ENCODE data around the gene ITGA5. TPM values are rescaled to one million over a fixed set of nuclear protein-coding genes. Genes with fewer than 3 reads are reported as not detected.

The ITGA5 gene
- total and polyA plus RNA-seq, 2 experiments from 2014 or later = 52.6 to 55.8 TPM

DNA sequence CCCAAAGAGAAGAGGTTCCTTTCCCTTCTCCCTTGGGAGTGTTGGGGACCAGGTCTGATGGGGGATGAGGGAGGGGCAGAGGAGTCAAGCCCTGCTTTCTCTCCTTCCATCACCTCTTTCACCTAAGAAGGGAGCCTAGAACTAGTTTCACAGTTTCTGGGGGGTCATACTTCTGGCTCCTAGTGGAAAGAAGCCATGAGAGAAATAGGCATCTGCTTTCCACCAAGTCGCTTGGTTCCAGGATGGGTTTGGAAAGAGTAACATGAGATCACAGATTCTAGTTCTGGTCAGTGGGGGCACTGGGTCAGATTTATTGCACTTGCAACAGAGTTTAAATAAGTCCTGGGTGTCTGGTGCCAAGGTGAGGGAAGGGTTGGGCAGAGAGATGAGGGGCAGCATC lies 24.1 kb downstream of the ITGA5 start:
- Histone ChIP-seq H3K9me3 (ENCODE audit: low read depth) (no peaks in the 10 kb centered on the region), H3K27me3 (no peaks in the 10 kb centered on the region), H3K4me1 (ENCODE audit: low read depth) (peaks cover 4% of the 10 kb centered on the region), H3K27ac (no peak overlapping the region), H3K36me3 (peaks cover 31% of the 10 kb centered on the region), H3K4me3 (no peak overlapping the region)
- no peak for DNase-seq (ENCODE audit: low read depth in 1 of 2, low spot score in 1 of 2)
- TF ChIP-seq, protein P1, sequence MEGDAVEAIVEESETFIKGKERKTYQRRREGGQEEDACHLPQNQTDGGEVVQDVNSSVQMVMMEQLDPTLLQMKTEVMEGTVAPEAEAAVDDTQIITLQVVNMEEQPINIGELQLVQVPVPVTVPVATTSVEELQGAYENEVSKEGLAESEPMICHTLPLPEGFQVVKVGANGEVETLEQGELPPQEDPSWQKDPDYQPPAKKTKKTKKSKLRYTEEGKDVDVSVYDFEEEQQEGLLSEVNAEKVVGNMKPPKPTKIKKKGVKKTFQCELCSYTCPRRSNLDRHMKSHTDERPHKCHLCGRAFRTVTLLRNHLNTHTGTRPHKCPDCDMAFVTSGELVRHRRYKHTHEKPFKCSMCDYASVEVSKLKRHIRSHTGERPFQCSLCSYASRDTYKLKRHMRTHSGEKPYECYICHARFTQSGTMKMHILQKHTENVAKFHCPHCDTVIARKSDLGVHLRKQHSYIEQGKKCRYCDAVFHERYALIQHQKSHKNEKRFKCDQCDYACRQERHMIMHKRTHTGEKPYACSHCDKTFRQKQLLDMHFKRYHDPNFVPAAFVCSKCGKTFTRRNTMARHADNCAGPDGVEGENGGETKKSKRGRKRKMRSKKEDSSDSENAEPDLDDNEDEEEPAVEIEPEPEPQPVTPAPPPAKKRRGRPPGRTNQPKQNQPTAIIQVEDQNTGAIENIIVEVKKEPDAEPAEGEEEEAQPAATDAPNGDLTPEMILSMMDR (IDR thresholded peaks at IDR 0.05; ENCODE audit: low read depth, low read length) = no peak

GRCh38 chr12:54394281-54394719 lies 24.8 kb downstream of the ITGA5 start:
- Histone ChIP-seq H3K27ac (no peak overlapping the region), H3K4me1 (ENCODE audit: low read depth) (peaks cover 10% of the 10 kb centered on the region), H3K27me3 (no peaks in the 10 kb centered on the region), H3K4me3 (no peak overlapping the region), H3K36me3 (peaks cover 31% of the 10 kb centered on the region), H3K9me3 (ENCODE audit: low read depth) (no peaks in the 10 kb centered on the region)
- TF ChIP-seq, protein P1 (IDR thresholded peaks at IDR 0.05; ENCODE audit: low read depth, low read length) = peak; percentile 70
- DNase-seq (ENCODE audit: low read depth in 1 of 2, low spot score in 1 of 2) = peak; percentile 65 to 78

DNA sequence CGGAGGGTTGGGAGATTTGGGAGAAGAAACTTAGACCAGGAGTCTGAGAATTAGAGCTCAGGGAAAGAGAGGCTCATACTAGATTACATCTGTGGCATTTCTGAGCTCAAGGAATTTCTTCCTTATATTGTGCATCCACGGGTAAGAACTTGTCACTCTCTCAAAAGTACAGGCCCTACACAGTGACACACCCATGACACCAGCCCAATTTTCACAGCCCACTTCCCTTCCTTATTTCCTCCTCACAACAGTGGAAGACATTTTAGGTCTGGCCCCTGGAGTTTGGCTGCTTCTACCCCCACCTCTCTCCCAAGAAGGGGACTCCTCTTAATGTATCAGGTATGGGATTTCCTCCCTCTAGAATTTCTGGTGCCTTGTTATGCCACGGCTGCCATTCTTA lies 25.3 kb downstream of the ITGA5 start:
- TF ChIP-seq, protein P1 (IDR thresholded peaks at IDR 0.05; ENCODE audit: low read depth, low read length) = no peak
- Histone ChIP-seq H3K27me3 (no peaks in the 10 kb centered on the region), H3K27ac (no peak overlapping the region)

GRCh38 chr12:54393207-54393609 lies 25.9 kb downstream of the ITGA5 start:
- H3K27ac ChIP-seq = no peak overlapping the region
- TF ChIP-seq, protein P1 (IDR thresholded peaks at IDR 0.05; ENCODE audit: low read depth, low read length) = no peak
- no peaks in the 10 kb centered on the region for H3K27me3 ChIP-seq
- DNase-seq (ENCODE audit: low read depth in 1 of 2, low spot score in 1 of 2) = no peak
- H3K36me3 ChIP-seq = peaks cover 27% of the 10 kb centered on the region
- H3K4me3 ChIP-seq = no peak overlapping the region
- no peaks in the 10 kb centered on the region for H3K9me3 ChIP-seq (ENCODE audit: low read depth)
- H3K4me1 ChIP-seq (ENCODE audit: low read depth) = peaks cover 21% of the 10 kb centered on the region

More for the DNA sequence above, 25.3 kb downstream of the ITGA5 start:
- peaks cover 31% of the 10 kb centered on the region for H3K36me3 ChIP-seq
- H3K4me1 ChIP-seq (ENCODE audit: low read depth) = peaks cover 16% of the 10 kb centered on the region
- no peak for DNase-seq (ENCODE audit: low read depth in 1 of 2, low spot score in 1 of 2)
- no peak overlapping the region for H3K4me3 ChIP-seq
- no peaks in the 10 kb centered on the region for H3K9me3 ChIP-seq (ENCODE audit: low read depth)

- DNase-seq (ENCODE audit: low read depth in 1 of 2, low spot score in 1 of 2) = no peak
- no peaks in the 10 kb centered on the region for H3K9me3 ChIP-seq (ENCODE audit: low read depth)
- peaks cover 27% of the 10 kb centered on the region for H3K4me1 ChIP-seq (ENCODE audit: low read depth)
- H3K36me3 ChIP-seq = peaks cover 23% of the 10 kb centered on the region
- H3K27ac ChIP-seq = no peak overlapping the region
- H3K27me3 ChIP-seq = no peaks in the 10 kb centered on the region
- H3K4me3 ChIP-seq = no peak overlapping the region
- TF ChIP-seq, protein P1 (IDR thresholded peaks at IDR 0.05; ENCODE audit: low read depth, low read length) = no peak
These were observed 26.4 kb downstream of the ITGA5 start for GRCh38 chr12:54392485-54393206.

All from cardiac muscle cell (in vitro differentiated cells and primary cell).